Kidney tubule cell (primary cell): ENCODE results near the gene KRTAP9-4.
"Not testable (repeated sequence)": the region's sequence is repeated elsewhere in the genome, so short reads cannot be mapped to it uniquely, and the experiment has no call there.

Experiments
- DNase-seq: peaks from one replicate; pipeline ENCODE4 v3.0.0-alpha.2; 2018; ENCODE audit warnings: low spot score

Gene KRTAP9-4

DNA sequence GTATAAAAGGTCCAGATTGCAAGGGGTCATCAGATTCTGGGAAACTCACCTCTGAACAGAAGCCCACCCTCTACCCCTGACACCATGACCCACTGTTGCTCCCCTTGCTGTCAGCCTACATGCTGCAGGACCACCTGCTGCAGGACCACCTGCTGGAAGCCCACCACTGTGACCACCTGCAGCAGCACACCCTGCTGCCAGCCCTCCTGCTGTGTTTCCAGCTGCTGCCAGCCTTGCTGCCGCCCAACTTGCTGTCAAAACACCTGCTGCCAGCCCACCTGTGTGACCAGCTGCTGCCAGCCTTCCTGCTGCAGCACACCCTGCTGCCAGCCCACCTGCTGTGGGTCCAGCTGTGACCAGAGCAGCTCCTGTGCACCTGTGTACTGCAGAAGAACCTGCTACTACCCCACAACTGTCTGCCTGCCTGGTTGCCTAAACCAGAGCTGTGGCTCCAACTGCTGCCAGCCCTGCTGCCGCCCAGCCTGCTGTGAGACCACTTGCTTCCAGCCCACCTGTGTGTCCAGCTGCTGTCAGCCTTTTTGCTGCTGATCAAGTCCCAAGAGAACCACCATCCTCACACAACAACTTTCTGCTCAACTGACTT is at the start of gene KRTAP9-4:
TSS of gene KRTAP9-4 (plus strand) at position 51 of the 604 bp plus-strand sequence. CDS start at position 85, 34 bp downstream.
- DNase-seq: not testable (repeated sequence)

GRCh38 chr17:41211845-41212466 is 37.5 kb upstream of the KRTAP9-4 start:
- DNase-seq: peak; percentile 82

DNA sequence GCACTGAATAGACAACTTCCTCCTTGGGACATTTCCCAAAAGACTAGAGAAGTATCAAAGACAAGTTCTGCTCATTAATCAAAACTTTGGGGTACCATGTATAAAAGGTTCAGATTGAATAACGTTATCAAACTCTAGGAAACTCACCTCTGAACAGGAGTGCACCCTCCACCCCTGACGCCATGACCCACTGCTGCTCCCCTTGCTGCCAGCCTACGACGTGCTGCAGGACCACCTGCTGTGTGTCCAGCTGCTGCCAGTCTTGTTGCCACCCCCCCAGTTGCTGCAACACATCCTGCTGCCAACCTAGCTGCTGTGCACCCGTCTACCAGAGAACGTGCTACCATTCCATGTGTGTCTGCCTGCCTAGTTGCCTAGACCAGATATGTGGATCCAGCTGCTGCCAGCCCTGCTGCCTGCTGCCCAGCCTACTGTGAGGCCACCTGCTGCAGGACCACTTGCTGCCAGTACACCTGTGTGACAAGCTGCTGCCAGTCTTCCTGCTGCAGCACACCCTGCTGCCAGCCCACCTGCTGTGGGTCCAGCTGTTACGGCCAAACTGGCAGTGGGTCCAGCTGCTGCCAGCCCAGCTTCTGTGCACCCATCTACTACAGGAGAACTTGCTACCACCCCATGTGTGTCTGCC is 36.8 kb upstream of the KRTAP9-4 start:
- no peak for DNase-seq

- DNase-seq: no peak
Observed at GRCh38 chr17:41215681-41216080, 33.8 kb upstream of the KRTAP9-4 start.

DNA sequence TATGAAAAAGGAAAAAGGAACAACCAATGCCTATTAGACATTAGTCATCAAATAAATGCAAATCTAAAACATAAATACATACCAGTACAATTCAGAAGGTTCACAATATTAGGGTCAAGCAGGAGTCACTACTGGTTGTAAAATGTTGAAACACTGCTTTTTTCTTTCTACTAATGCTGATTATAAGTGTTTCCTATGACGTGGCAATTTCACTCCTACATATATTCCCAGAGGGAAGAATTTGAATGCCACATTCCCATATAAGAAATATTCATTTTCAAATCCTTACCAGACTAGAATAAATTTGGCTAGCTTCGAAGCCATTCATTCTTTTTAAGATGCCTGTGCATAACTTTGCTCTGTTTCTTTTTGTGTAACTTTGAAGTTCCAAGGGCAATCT is 25.7 kb upstream of the KRTAP9-4 start:
- no peak for DNase-seq

GRCh38 chr17:41226051-41226450 is 23.4 kb upstream of the KRTAP9-4 start:
- no peak for DNase-seq

DNA sequence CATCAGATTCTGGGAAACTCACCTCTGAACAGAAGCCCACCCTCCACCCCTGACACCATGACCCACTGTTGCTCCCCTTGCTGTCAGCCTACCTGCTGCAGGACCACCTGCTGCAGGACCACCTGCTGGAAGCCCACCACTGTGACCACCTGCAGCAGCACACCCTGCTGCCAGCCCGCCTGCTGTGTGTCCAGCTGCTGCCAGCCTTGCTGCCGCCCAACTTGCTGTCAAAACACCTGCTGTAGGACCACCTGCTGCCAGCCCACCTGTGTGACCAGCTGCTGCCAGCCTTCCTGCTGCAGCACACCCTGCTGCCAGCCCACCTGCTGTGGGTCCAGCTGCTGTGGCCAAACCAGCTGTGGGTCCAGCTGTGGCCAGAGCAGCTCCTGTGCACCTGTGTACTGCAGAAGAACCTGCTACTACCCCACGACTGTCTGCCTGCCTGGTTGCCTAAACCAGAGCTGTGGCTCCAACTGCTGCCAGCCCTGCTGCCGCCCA is 22.8 kb upstream of the KRTAP9-4 start, which contains the start of gene KRTAP9-2:
TSS of gene KRTAP9-2 (plus strand) at position 51 of the 498 bp plus-strand sequence. CDS start at position 58, 7 bp downstream.
- DNase-seq: not testable (repeated sequence)

GRCh38 chr17:41230094-41230493 is 19.4 kb upstream of the KRTAP9-4 start:
- no peak for DNase-seq

DNA sequence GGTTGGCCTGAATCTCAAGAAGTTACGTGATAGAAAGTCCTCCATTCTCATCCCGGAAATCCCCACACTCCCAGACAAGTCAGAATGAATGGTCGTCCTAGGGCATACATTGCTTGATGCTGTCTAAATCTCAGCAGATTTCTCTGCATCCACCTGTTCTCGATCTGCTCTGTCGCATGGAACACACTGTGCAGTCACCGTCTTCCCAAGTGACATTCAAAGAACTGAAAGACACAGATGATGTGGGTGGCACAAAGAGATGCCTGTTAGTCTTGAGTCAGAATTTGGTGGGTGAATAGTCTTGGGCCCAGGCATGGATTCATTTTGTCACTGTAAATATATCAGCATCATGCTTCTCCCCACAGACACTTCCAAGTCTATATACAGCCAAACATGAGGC is 17.8 kb upstream of the KRTAP9-4 start:
- no peak for DNase-seq

DNA sequence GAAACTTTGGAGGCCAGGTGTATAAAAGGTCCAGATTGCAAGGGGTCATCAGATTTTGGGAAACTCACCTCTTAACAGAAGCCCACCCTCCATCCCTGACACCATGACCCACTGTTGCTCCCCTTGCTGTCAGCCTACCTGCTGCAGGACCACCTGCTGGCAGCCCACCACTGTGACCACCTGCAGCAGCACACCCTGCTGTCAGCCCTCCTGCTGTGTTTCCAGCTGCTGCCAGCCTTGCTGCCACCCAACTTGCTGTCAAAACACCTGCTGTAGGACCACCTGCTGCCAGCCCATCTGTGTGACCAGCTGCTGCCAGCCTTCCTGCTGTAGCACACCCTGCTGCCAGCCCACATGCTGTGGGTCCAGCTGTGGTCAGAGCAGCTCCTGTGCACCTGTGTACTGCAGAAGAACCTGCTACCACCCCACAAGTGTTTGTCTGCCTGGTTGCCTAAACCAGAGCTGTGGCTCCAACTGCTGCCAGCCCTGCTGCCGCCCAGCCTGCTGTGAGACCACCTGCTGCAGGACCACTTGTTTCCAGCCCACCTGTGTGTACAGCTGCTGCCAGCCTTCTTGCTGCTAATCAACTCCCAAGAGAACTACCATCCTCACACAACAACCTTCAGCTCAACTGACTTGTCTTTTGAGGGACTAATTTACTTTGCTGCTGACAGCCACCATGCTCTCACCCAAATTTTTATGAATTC is 16.9 kb upstream of the KRTAP9-4 start, which contains the start of gene KRTAP9-3:
TSS of gene KRTAP9-3 (plus strand) at position 51 of the 707 bp plus-strand sequence. CDS start at position 104, 53 bp downstream.
- not testable (repeated sequence) for DNase-seq

DNA sequence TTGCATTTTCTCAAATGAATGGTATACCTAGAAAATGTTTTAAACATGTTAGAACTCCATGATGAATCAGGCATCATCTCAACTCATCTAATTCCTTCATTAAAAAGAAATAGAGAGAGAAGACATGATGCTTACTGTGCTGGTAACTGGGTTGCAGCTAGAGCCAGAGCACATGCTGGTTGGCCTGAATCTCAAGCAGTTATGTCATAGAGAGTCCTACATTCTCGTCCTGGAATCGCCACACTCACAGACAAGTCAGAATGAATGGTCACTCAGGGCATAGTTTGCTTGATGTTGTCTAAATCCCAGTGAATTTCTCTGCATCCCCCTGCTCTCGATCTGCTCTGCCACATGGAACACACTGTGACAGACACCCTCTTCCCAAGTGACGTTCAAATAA is 12.4 kb upstream of the KRTAP9-4 start:
- not testable (repeated sequence) for DNase-seq

DNA sequence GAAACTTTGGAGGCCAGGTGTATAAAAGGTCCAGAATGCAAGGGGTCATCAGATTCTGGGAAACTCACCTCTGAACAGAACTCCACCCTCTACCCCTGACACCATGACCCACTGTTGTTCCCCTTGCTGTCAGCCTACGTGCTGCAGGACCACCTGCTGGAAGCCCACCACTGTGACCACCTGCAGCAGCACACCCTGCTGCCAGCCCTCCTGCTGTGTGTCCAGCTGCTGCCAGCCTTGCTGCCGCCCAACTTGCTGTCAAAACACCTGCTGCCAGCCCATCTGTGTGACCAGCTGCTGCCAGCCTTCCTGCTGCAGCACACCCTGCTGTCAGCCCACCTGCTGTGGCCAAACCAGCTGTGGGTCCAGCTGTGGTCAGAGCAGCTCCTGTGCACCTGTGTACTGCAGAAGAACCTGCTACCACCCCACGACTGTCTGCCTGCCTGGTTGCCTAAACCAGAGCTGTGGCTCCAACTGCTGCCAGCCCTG is 11.5 kb upstream of the KRTAP9-4 start, which contains the start of gene KRTAP9-8:
TSS of gene KRTAP9-8 (plus strand) at position 51 of the 489 bp plus-strand sequence. CDS start at position 104, 53 bp downstream.
- not testable (repeated sequence) for DNase-seq

DNA sequence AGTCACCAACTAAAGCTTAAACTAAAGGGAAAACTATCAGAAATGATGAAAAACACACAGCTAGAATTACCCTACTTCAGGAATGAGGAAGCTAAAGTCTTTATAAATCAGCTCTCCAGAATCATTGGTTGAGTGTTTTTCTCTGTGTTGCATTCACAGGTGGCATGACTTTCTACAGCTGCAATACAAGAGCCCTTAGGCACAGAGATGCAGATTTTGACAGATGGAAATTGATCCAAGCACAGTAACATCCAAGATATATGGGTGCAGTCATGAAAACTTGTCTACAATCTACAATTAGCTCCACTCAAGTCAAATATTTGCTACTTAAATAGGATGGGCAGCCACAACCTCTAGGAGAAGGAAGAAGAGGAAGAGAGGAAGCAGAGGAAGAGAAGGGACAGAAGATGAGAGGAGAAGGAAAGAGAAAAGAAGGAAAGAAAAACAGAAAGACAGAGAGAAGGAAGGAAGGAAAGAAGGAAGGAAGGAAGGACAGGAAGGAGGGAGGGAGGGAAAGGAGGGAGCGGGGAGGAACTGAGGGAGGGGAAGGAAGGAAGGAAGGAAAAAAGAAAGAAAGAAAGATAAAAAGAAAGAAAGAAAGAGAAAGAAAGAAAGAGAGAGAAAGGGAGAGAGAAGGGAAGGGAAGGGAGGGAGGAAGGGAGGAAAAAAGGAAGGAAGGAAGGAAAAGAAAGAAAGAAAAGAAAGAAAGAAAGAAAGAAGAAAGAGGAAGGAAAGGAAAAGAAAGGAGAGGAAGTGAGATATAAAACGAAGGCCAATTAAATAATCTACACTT is 2.3 kb upstream of the KRTAP9-4 start:
- not testable (repeated sequence) for DNase-seq

GRCh38 chr17:41251261-41251660 is 1.8 kb downstream of the KRTAP9-4 start:
- no peak for DNase-seq

- DNase-seq: no peak
Observed at GRCh38 chr17:41254861-41255260, 5.4 kb downstream of the KRTAP9-4 start.

DNA sequence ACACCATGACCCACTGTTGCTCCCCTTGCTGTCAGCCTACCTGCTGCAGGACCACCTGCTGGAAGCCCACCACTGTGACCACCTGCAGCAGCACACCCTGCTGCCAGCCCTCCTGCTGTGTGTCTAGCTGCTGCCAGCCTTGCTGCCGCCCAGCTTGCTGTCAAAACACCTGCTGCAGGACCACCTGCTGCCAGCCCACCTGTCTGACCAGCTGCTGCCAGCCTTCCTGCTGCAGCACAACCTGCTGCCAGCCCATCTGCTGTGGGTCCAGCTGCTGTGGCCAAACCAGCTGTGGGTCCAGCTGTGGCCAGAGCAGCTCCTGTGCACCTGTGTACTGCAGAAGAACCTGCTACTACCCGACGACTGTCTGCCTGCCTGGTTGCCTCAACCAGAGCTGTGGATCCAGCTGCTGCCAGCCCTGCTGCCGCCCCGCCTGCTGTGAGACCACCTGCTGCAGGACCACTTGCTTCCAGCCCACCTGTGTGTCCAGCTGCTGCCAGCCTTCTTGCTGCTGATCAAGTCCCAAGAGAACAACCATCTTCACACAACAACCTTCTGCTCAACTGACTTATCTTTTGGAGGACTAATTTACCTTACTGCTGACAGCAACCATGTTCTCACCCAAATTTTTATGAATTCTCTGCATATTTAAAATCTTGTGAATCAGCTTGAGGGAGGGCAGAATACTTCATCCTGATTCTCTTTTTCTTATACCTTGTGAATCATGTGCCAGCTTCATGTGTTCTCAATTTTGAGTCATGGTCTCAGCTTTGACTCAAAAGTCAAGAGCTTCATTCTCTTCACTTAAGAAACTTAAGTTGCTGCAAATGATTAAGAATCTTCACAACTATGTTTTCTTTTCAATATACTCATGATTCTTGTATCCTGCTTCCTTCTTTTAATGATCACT is 6.1 kb downstream of the KRTAP9-4 start, which contains the start of gene KRTAP9-9:
TSS of gene KRTAP9-9 (plus strand) at position 4 of the 910 bp plus-strand sequence.
- DNase-seq: not testable (repeated sequence)

DNA sequence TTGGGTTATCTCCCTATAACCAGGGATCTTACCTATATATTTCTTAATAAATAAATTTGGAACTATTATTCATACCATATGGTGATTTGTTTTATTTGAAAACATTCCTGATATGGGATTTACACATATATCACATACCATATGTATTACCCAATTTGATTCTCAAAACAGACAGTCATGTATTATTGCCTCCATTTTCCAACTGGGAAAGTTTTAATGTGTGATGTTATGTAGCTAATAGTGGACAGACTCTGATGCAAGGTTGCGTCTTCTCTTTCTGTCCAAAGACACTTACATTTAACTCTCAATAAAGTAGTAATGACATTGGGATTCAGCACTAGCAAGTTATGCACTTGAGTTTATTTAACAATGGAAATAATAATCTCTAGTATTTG is 6.8 kb downstream of the KRTAP9-4 start:
- no peak for DNase-seq

DNA sequence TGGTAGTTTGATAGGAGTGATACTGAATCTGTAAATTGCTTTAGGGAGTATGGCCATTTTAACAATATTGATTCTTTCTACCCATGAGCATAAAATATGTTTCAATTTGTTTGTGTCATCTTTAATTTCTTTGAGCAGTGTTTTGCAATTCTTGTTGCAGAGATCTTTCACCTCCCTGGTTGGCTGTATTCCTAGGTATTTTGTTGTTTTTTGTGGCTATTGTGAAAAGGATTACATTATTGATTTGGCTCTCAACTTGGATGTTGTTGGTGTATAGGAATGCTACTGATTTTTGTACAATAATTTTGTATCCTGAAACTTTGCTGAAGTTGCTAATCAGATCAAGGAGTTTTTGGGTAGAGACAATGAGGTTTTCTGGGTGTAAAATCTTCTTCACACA is 8.9 kb downstream of the KRTAP9-4 start:
- DNase-seq: no peak

GRCh38 chr17:41263212-41263611 is 13.7 kb downstream of the KRTAP9-4 start:
- DNase-seq: no peak

- no peak for DNase-seq
Observed at GRCh38 chr17:41264599-41264998, 15.1 kb downstream of the KRTAP9-4 start.
